Mesangial cell (primary cell): Measurements from ENCODE around the gene INPP4B. TPM values are rescaled to one million over a fixed set of nuclear protein-coding genes. Genes with fewer than 3 reads are reported as not detected.

Source experiments
- total RNA-seq: library from RNA; depleted of rRNA; stranded (reverse); fragments of >200 nt; gene quantifications from 2 replicates; pipeline ENCODE4 v1.2.3, GENCODE V29; 2015

Gene INPP4B
- 4.7 and 6.0 TPM in 2 replicates for total RNA-seq

GRCh38 chr4:142846108-142846728 is at the start of gene INPP4B:
TSS of gene INPP4B (minus strand) at chr4:142846301.

